NB4 (cell line): Measurements from ENCODE around the gene MELTF.
"Not testable (repeated sequence)": the region's sequence is repeated elsewhere in the genome, so short reads cannot be mapped to it uniquely, and the experiment has no call there.

Experiments used
- DNase-seq: peaks from one replicate; pipeline ENCODE4 v3.0.0; 2010; ENCODE audit warnings: low read depth
- H3K4me3 ChIP-seq: one replicate; pipeline ENCODE4 v1.5.1; 2011; ENCODE audit warnings: mild to moderate bottlenecking, low read depth, low read length, moderate library complexity
- CTCF ChIP-seq: IDR thresholded peaks from one replicate; pipeline ENCODE4 v1.5.1; 2012; ENCODE audit warnings: low read depth, low read length
- MAX ChIP-seq: IDR thresholded peaks from 2 replicates; pipeline ENCODE4 v1.6.1; 2011; ENCODE audit warnings: low read depth, low read length
- MYC ChIP-seq: IDR thresholded peaks from 2 replicates; pipeline ENCODE4 v1.6.1; 2011; ENCODE audit warnings: low read depth, low read length
- POLR2A ChIP-seq: IDR thresholded peaks from 2 replicates; pipeline ENCODE4 v1.6.1; 2011; ENCODE audit warnings: mild to moderate bottlenecking; ENCODE audit not compliant: insufficient read length; ENCODE audit errors: extremely low read depth

MELTF gene

GRCh38 chr3:197035577-197035976 is 6.0 kb upstream of the MELTF start:
- no peak overlapping the region for H3K4me3 ChIP-seq
- TF ChIP-seq CTCF (no peak), MYC (no peak), MAX (no peak), POLR2A (no peak)
- no peak for DNase-seq

GRCh38 chr3:197034778-197035177 is 5.2 kb upstream of the MELTF start:
- H3K4me3 ChIP-seq, DNase-seq: not testable (repeated sequence)

DNA sequence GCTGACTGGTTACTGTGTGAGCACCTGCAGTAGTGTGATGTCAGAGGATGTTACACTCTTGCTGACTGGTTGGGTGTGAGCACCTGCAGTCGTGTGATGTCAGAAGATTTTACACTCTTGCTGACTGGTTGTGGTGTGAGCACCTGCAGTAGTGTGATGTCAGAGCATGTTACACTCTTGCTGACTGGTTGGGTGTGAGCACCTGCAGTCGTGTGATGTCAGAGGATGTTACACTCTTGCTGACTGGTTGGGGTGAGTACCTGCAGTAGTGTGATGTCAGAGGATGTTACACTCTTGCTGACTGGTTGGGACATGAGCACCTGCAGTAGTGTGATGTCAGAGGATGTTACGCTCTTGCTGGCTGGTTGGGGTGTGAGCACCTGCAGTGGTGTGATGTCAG is 4.1 kb upstream of the MELTF start:
- not testable (repeated sequence) for H3K4me3 ChIP-seq, DNase-seq

- DNase-seq, result peak; percentile 97
- no peak overlapping the region for H3K4me3 ChIP-seq
- TF ChIP-seq CTCF (no peak), POLR2A (no peak), MAX (peak; percentile 97), MYC (peak; percentile 92)
Measured at GRCh38 chr3:197031315-197032285, 2.0 kb upstream of the MELTF start.

- no peak overlapping the region for H3K4me3 ChIP-seq
Measured at GRCh38 chr3:197030379-197031314, 1.0 kb upstream of the MELTF start.

More at GRCh38 chr3:197030379-197031314, 1.0 kb upstream of the MELTF start:
- DNase-seq, result peak; percentile 43
- TF ChIP-seq MYC (no peak), POLR2A (no peak), MAX (no peak), CTCF (no peak)
